NCI-H1694 treated with DMSO at 0.1 percent for 48 hours (cell line): ENCODE results near the gene LRRC15.

Experiments
- DNase-seq: peaks from one replicate; lab custom pipeline; 2025; lab: John Stamatoyannopoulos, UW

The LRRC15 gene

DNA sequence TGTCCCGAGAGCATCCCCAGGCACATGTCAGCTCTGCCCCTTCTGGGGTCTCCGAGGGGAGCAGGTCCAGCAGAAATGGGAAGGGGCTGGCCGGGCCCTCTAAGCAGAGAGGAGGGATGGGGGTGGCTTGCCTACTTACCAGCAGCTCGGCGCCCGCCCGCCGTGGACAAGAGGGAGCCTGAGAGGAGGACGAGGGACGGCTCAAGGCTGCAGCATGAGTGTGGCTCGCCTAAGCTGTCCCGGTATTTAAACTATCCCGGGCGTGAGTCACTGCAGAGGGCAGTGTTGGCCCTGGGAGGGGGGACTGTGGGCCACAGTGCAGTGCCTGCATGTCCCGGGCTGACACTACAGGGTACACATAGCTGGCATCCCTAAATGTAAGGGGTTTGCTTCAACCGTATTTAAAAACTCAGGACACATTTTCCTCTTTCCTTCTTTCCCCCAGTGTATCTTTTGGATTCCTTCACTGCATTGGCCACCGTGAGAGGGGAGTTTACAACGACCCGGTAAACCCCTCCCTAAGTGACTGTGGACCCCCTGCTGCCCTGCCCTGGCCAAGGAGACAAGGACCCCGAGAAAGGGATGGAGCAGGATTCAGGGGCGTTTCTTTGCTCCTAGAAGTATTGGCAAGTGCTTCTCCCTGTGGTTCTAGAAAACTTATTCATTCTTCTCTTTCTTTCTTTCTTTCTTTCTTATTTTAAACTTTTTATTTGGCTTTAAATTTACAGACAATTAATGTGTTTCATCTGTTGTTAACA, at the start of gene LRRC15:
LRRC15 (minus strand) TSS at position 222 of the 758 bp plus-strand sequence. CDS start 8,700 bp downstream, outside the sequence.
- no peak for DNase-seq

DNA sequence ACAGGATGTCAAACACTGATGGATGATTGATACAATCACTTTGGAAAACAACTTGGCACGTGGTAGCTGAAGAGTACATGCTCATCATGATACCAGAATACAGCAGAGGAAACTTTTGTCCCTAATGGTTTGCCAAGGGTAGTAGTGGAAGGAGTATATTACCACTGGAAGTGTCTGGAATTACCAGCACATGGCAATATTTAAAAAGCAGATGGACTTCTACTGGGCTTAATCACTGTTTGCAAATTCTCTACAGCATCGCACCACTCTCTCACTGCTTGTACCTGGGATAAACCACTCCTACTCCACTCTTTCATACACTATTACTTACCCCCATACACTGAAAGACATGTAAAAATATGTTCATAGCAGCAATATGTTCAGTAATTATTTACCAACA, 49.1 kb upstream of the LRRC15 start:
- DNase-seq = no peak

DNA sequence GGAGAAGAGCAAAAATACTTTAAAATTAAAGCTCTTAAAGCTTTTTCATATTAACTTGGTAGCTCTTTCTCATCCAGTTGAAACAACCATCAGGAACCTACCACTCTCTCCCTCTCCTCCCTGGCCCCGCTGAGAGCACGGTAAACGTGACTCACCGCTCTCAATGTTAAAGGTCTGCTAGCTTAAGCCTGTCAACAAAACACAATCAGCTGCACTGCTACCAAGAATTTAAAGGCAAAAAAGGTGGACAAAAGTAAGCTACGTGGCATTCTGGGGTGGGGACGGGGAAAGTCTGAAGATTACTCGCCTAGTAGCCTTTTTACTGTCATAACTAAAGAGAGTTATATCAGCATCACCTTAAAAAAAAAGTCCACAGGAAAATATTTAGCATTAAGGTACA, 37.9 kb upstream of the LRRC15 start:
- no peak for DNase-seq

DNA sequence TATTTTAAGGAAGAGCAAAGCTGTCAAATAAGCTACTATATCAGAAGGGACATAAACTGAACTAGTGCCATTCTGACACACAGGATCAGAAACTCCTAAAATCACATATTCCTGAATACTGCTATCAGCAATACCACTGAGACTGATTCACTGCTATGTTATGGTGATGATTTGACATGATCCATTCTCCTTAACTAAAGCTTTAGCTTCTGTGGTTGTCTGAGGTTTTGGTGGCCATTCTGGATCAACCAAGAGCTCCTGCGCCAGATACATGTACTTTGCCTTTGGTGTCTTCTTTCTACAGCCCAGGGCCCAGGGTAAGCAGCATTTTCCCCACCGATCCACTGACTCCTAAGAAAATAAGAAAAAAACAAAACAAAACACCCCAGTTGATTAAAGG, 36.2 kb upstream of the LRRC15 start:
- DNase-seq = no peak

DNA sequence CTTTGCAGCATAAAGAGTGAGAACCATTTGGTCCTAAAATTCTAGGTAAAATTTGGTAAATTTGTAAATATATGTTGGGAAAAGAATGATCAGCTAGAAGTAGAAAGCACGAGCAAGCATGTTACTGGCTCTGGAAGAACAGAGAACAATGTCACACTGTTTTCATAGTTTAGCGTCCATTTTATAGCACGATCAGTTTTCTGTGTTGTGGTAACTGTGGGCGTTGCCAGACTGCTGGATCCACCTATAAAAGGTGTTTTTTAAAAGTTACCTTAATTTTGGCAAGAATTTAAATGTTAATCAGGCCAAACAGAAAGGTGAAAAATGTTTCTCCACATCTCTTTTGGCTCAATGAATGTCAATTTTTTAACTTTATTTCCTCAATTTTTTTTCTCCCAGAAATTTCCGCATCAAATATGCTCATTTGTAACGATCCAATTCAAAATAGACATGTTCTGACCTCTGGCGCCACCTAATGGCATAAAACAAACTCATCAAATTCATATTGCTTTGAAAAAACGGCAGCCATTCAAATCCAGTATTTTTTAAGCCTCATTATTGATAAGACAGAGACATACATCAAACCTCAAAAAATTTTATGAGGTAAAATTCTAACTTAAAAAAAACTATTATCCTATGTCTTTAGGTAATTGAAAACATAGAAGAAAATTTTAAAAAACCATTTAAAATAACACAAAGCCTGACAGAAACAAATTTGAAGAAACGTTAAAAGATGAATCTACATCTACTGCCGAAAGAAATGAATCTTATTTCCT, 35.0 kb upstream of the LRRC15 start:
- peak; percentile 57 for DNase-seq

DNA sequence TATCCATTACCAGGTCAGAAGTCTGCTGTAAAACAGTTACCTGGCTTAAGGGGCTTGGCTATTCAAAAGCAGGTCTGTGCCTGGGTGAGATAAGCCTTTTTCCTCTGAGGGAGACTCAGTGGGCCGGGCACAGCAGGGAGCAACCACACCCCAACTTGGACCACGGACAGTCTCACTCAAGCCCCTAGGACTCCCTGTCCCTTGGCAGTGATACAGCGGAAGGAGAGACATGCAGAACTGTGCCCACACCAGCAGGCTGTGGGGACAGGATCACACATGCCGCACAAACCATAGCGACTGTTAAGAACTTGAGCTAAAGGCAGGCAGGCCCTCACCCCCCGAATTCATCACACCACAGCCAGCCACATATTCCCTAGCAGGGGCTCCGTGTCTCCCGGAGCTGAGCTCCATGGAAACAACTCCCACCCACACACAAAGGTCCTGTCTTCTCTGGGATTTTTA, 32.4 kb upstream of the LRRC15 start:
- DNase-seq = no peak

DNA sequence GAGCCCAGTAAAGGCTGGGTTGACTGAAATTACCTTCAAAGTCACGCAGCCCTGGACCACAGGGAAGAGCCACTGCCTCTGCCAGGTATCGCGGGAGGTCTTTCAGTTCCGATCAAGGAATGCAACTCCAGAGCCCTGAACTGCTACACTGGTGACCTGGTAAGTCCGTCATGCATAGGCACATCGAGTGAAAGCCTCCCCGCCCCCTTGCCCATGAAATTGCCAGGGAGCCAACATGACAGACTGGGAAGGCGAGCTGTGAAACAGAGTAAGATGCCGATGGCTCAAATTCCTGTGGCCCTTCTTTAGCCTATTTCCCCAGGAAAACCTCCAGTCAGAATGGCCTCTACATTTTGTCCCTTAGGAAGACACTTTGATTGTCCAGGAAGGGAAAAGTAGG, 31.8 kb upstream of the LRRC15 start:
- no peak for DNase-seq

DNA sequence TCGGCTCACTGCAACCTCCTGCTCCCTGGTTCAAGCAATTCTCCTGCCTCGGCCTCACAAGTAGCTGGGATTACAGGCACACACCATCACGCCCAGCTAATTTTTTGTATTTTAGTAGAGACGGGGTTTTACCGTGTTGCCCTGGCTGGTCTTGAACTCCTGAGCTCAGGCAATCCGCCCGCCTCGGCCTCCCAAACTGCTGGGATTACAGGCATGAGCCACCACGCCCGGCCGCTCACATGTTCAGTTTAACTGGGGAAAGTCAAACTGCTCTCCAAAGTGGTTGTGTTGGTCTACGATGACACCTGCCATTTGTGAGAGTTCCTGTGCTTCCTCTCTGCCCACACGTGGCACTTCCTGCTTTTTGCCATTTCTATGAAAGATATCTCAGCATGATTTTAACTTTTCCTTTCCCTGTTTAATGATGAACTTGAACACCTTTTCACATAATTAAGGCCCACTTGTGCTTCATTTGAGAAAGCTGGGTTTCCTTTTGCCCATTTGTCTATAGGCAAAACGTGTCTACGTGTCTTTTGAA, 30.4 kb upstream of the LRRC15 start:
- DNase-seq = no peak

DNA sequence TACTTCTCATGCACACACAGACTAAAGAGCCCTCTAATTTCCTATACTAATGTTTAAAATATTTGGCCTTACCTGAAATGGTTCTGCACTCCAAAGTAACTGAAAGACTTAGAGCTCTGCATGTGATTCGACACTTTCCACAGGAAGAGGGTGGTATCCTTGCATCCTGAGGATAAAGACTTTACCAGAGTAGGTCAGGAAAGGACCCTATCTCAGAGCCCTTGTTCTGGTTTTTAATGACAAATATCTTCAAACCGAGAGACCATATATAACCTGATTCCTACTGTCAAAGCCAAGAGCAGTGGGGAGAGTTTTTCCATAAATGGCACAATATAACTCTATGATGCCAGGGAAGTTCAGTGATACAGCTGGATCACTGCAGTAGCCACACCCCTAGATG, 29.6 kb upstream of the LRRC15 start, which contains the start of gene GP5:
GP5 (minus strand) TSS at position 101 of the 400 bp plus-strand sequence. CDS start 984 bp downstream, outside the sequence.
- DNase-seq = no peak

DNA sequence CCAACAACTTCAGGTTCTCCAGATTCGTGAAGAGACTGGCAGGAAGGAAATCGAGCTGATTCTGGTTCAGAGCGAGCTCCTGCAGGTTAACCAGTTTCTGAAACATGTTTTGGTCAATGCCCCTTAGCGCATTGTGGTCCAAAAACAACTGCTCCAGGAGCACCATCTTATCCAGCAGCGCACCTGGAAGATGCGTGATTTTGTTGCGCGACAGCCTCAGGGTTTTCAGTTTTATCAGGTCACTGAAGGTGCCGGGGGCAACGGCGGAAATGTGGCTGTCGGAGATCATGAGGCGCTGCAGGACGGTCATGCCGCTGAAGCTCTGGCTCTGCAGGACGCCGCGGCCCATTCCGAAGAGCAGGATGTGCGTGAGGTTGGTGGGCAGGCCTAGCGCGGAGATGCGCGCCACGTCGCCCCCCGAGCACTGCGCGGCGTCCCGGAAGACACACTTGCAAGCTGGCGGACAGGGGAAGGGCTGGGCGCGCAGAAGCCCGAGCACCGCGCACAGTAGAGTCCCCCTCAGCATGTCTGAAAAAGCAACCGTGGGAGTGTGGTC, 28.3 kb upstream of the LRRC15 start:
- no peak for DNase-seq

DNA sequence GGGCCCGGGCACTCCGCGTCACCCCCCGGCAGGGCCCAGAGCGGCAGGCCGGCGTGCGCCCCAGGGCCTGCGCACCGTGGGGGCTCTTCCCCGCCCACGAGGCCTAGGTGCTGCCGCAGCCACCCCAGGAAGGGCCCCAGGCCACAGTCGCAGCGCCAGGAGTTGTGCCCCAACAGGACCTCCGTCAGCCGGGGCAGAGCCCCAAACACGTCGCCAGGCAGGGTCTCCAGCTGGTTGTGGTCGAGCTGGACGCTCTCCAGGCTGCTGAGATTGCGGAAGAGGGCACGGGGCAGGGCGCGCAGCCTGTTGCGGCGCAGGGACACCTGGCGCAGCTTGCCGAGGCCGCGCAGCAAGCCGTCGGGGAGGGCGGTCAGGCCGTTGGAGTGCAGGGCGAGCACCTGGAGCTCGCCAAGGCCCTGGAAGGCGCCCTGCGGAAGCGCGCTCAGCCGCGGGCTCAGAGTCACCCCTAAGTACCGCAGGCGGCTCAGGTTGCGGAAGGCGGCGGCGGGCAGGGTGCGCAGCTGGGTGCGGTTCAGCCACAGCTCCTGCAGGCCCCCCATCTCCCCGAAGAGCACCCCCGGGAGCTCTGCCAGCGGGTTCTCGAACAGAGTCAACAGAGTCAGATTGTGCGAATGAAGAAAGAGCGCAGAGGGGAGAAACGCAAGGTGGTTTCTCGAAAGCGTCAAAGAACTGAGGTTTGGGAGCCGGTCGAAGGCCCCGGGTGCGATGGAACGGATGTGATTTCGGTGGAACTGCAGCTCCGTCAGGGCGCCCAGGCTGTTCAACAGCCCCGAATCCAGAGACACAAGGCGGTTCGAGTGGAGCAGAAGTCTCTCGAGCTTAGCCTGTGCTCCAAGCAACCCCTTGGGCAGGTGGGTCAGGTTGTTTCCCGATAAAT, 27.6 kb upstream of the LRRC15 start:
- no peak for DNase-seq

DNA sequence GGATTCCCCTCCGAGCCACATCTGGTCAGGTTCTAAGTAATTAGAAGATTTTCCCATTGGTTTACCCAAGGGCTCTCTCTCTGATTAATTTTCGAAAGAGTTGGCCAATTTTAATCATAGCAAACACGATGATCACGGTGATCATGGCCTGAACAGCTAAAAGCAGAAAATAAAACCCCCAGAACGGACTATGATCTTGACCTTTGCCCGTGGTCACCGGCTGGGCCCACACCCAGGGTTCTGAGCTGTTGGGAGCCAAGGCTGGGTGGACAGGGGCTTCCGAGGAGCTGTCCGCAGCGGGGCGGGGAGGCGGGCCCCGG, 27.0 kb upstream of the LRRC15 start:
- no peak for DNase-seq

DNA sequence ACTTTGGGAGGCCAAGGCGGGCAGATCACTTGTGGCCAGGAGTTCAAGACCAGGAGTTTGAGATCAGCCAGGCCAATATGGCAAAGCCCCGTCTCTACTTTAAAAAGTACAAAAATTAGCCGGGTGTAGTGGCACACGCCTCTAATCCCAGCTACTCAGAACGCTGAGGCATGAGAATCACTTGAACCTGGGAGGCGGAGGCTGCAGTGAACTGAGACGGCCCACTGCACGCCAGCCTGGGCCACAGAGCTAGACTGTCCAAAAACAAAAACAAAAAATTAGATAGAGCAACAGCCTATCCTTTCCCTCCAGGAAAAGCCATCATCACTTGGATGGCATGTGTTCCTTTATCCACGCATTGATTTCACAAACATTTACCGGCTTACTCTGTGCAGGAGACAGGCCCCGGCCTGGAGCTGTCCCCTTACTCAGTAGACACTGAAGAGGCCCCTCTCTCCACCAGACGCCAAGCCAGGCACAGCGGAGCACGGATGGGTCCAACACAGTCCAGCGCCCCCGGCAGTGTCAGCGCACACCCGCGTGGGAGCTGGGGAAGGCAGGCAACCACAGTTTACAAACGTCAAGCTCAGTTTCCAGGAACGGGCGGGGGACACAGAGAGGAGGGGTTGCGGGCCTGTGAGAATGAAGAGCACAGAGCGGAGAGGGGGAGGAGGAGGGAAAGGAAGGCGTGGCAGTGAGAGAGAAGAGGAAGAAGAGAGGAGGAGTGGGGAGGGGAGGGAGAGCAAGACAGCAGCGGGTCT, 26.4 kb upstream of the LRRC15 start:
- DNase-seq = no peak

DNA sequence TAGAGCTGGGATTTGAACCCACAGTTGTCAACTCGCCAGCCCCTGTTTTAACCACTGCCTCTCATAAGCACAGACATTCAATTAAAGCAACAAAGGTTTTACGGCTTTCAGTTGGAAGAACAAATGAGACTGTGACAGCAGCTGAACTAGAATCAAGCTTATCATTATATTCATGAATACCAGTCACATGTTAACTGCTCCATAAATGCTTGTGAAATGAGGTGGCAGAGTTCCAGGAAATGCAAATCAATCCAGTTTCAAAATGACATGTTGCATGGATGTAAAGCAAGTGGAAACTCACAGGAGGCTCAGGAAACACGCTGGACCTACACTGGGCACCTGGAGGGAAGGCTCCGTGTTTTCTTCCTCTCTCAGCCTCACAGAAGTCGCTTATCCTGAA, 25.7 kb upstream of the LRRC15 start:
- DNase-seq = no peak

DNA sequence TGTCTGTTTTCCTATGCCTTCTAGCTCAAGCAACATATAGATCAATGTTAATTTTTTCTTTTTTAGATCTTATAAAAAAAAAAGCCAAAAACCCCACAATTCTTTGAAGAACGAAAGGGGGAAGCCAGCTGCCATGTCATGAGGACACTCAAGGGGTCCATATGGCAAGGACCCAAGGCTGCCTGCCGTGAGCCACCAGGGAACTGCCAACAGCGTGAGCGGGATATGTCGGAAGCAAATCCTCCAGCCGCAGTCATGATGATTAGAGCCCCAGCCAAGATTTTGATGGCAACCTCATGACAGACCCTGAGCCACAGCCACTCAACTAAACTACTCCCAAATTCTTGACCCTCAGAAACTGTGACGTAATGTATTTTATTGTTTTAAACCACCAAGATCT, 23.0 kb upstream of the LRRC15 start:
- no peak for DNase-seq

DNA sequence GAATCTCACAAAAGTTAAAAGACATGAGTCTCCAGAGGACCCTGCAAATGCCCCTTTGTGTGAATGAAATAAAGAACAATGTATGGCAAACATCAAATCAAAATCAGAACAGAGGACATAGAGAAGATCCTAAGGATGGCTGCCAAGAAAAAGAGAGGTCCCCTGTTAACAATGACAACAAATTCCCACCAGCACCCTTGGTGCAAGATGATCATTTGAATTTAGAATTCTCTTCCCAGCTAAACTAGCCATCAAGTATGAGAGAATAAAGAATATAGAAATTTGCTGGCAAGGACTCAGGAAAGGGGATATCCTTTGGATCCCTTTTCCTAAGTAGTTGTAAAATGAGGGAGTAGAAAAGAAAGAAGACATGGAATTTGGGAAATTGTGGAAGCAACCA, 21.3 kb upstream of the LRRC15 start:
- DNase-seq = no peak

DNA sequence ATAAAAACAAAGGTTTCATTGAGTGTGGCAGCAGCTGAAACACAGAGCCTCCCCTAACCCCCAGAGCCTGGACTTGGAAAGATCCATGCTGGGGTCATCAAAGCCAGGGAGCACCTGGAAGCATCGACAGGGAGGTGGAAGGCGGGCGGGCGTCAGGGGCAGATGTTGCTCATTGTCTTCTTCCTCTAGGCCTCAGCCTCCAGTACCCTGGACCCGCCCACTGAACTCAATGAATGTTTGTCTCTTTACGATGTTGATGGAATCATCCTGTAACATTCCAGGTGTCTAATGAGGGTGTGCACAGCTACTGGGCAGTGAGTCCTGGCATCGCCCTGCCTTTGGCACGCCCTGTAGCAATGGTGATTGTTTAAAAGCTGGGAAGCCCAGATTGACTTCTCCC, 19.7 kb upstream of the LRRC15 start:
- DNase-seq = no peak

DNA sequence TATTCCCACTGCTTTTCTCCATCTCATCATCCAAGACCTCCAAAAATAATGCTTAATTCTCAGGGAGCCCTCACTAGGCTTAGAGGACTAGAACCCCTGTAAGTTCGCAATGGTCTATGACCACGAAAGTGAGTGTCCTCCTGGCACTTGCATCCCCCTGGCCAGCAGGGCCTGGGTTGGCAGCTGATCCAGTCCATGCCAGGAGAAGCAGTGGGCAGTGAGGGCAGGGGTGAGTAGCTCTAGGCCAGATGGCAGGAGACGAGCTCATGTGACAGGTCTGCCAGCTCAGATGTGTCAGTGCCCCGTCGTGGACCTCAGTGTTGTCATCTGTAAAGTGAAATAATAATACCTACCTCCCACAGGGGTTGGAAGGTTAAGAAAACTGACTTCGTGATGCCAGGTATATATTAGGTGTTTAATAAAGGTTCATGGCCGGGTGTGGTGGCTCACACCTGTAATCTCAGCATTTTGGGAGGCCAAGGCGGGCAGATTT, 18.4 kb upstream of the LRRC15 start:
- no peak for DNase-seq

DNA sequence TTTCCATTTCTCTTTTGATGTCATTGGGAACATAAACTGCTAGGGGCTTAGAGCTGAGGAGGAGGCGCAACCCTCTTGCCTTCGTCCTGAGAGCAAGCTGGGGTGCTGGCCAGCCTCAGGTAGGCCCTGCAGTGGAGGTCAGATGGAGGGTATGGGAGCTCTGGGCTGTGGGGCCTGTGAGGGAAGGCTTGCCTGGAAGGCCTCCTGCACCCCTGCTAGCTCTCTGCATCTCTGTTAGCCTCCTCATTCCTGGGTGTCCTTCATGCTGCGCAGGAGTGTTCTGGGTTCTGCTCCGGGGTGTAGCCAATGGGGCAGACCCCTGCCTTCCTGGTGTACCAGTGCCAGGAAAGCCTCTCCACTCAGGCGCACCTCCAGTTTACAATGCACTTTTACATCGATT, 17.7 kb upstream of the LRRC15 start:
- no peak for DNase-seq

DNA sequence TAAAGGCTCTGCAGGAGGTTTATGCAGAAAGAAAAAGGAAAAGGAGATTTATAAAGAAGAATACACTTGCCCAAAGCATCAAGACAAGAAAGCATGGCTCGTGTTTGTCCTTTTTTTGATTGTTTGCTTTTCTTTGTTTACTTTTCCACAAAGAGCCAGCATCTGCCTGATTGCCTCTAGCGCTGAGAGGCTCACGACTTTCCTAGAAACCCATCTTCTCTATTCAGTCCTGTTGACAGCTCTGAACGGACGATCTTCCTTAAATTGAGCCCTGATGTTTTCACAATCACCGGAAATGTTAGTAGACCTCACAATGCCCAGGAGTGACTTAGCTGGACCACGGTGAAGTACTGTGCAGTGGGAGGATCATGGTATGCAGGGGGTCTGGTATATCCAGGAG, 17.1 kb upstream of the LRRC15 start:
- no peak for DNase-seq

DNA sequence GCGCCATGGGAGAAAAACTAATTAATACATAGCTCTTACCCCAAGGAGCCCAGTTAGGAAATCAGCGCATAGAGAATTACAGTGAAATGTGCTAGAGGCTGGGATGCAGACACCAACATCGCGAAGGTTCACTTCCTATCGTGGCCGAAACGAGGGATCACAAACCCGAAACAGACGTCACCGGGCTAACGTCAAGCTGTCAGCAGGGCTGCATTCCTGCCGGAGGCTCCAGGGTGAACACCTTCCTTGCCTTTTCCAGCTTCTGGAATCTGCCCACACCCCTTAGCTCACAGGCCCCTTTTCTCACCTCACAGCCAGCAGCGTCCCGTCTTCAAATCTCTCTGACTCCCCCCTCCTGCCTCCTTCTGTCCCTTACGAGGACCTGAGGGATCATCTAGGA, 16.5 kb upstream of the LRRC15 start:
- no peak for DNase-seq
